Placental epithelial cell (primary cell): ENCODE data around the gene TM6SF1. TPM values are rescaled to one million over a fixed set of nuclear protein-coding genes. Genes with fewer than 3 reads are reported as not detected.

Experiments used
- small RNA-seq: library from RNA; depleted of rRNA; stranded (forward); fragments of <200 nt; gene quantifications from one replicate; pipeline ENCODE3, GENCODE V24; 2012
- total RNA-seq: library from RNA; depleted of rRNA; stranded (reverse); fragments of >200 nt; gene quantifications from 2 replicates; pipeline ENCODE4 v1.2.3, GENCODE V29; 2012

TM6SF1 gene
- not detected in 2 replicates for total RNA-seq

GRCh38 chr15:83106994-83107840 lies at the start of gene TM6SF1:
Gene TM6SF1, plus strand, starts transcription at chr15:83107645. Its CDS starts 36 bp downstream, at chr15:83107681.

GRCh38 chr15:83066734-83067637 lies 40.5 kb upstream of the TM6SF1 start, which contains the start of gene BTBD1:
Gene BTBD1, minus strand, starts transcription at chr15:83067252. Its CDS starts 101 bp downstream, at chr15:83067151.

Small RNA genes within 50 kb of the gene (small RNA-seq; reads per million reads assigned to genes)
- gene MIR4515, result not detected

Other genes starting within 250 kb of the TM6SF1 start
- 9.7 and 11.4 TPM in 2 replicates for gene HOMER2, start 154.9 kb upstream of the TM6SF1 start, total RNA-seq
- gene RAMAC, start 121.4 kb upstream of the TM6SF1 start, total RNA-seq, result 48.2 and 49.1 TPM in 2 replicates
- 8.6 and 15.6 TPM in 2 replicates for gene C15orf40, start 96.0 kb upstream of the TM6SF1 start, total RNA-seq
- gene BTBD1, start 40.4 kb upstream of the TM6SF1 start, total RNA-seq, result 56.9 and 81.9 TPM in 2 replicates
- gene HDGFL3, start 100.2 kb downstream of the TM6SF1 start, total RNA-seq, result 17.3 and 21.0 TPM in 2 replicates
- gene BNC1, start 177.0 kb downstream of the TM6SF1 start, total RNA-seq, result not detected in 2 replicates